SK-N-MC (cell line): Measurements from ENCODE around the gene PTPRG.

Experiments used
- EZH2 ChIP-seq: fragments of 200-600 bp; sonication (generic); IDR thresholded peaks from one replicate; pipeline ENCODE4 v1.6.1; 2017; ENCODE audit warnings: antibody characterized with exemption
- FOXP2 ChIP-seq: optimal IDR thresholded peaks from 2 replicates; pipeline ENCODE3; 2011; ENCODE audit warnings: mild to moderate bottlenecking, moderate library complexity; ENCODE audit not compliant: insufficient read depth; ENCODE audit errors: extremely low read length, control extremely low read depth
- POLR2AphosphoS5 ChIP-seq: IDR thresholded peaks from 2 replicates; pipeline ENCODE4 v1.6.1; 2012; ENCODE audit warnings: mild to moderate bottlenecking, low read depth, low read length, borderline replicate concordance

DNA sequence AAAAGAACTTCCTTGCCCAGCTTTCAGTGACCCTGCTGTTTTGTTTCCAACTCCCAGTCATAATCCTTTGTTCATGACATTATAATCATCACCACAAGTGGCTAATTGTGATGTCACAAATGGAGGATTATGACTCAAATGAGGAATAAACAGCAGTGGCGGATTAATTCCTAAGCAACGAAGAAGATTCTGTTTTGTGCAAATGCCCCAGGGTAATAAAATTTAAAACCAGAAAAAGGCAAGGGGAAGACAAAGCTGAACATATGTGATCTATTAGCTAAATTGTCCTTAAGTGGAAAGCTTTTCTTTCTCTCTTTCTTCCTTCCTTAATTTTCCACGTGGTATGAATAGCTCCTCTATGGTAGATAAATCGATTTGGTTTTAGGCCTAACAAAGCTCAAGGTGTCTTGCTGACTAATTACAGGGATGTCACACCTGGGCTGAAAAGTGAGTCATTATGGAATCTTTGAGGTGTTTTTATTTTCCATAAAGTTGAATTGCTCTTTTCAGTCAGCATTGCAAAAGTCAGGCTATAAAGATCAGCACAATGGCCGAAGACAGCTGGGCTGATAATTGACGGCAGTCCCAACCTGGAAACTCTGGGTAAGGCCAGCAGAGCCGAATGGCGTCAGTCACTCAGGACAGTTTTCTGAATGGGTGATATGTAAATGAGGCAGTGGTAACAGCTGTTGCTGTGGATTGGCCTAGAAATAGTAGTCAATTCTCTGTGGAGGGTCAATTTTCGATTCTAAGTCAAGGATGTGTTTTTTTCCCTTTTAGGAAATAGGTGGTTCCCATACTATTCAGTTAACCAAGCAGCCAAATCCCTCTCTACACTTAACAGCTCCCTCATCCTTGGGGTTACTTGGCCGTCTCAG is 121.5 kb downstream of the PTPRG start:
- no peak for TF ChIP-seq EZH2
- no peak; the same call in 1 of the 2 replicates for TF ChIP-seq POLR2AphosphoS5
- TF ChIP-seq FOXP2: no peak
